Activated naive CD4-positive, alpha-beta T cell treated with anti-CD3 and anti-CD28 coated beads, Interleukin-2, amount 10 ng/mL, durations not matched to agents 7 days and 5 days (primary cell): ENCODE data around the gene SLC39A5.
"Not testable (repeated sequence)": the region's sequence is repeated elsewhere in the genome, so short reads cannot be mapped to it uniquely, and the experiment has no call there.

Experiments used
- CTCF ChIA-PET: fragments of 350-600 bp; sonication (Branson Sonifier 250); formaldehyde crosslinking; loops from one replicate; lab custom pipeline; 2021; ENCODE audit warnings: antibody characterized with exemption; lab: Charles Lee
- DNase-seq: peaks from one replicate; pipeline ENCODE4 v3.0.0-alpha.2; 2020
- H3K27ac Mint-ChIP-seq: one replicate; pipeline ENCODE4 v1.8.0; 2021; ENCODE audit warnings: mild to moderate bottlenecking, moderate library complexity, mixed read lengths
- H3K27me3 Mint-ChIP-seq: one replicate; pipeline ENCODE4 v1.8.0; 2021; ENCODE audit warnings: mild to moderate bottlenecking, mixed read lengths
- H3K36me3 Mint-ChIP-seq: one replicate; pipeline ENCODE4 v1.8.0; 2021; ENCODE audit warnings: mixed read lengths
- H3K4me1 Mint-ChIP-seq: one replicate; pipeline ENCODE4 v1.8.0; 2021; ENCODE audit warnings: mixed read lengths
- H3K4me3 Mint-ChIP-seq: one replicate; pipeline ENCODE4 v1.8.0; 2021; ENCODE audit warnings: mild to moderate bottlenecking, moderate library complexity, mixed read lengths
- H3K9me3 Mint-ChIP-seq: one replicate; pipeline ENCODE4 v1.8.0; 2021; ENCODE audit warnings: mixed read lengths

The SLC39A5 gene, protein sequence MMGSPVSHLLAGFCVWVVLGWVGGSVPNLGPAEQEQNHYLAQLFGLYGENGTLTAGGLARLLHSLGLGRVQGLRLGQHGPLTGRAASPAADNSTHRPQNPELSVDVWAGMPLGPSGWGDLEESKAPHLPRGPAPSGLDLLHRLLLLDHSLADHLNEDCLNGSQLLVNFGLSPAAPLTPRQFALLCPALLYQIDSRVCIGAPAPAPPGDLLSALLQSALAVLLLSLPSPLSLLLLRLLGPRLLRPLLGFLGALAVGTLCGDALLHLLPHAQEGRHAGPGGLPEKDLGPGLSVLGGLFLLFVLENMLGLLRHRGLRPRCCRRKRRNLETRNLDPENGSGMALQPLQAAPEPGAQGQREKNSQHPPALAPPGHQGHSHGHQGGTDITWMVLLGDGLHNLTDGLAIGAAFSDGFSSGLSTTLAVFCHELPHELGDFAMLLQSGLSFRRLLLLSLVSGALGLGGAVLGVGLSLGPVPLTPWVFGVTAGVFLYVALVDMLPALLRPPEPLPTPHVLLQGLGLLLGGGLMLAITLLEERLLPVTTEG

GRCh38 chr12:56229916-56230431, at the start of gene SLC39A5:
Gene SLC39A5 (plus strand): TSS chr12:56230051. CDS start chr12:56231275, 1,224 bp downstream.
- DNase-seq = no peak
- H3K27me3 Mint-ChIP-seq = no peaks in the 10 kb centered on the region
- H3K36me3 Mint-ChIP-seq = peaks cover 6% of the 10 kb centered on the region
- CTCF ChIA-PET = no interaction called here
- no peak within 1 kb of the TSS for H3K4me3 Mint-ChIP-seq
- peaks cover 13% of the 10 kb centered on the region for H3K4me1 Mint-ChIP-seq
- H3K9me3 Mint-ChIP-seq = no peaks in the 10 kb centered on the region
- no peak within 1 kb of the TSS for H3K27ac Mint-ChIP-seq

- Mint-ChIP-seq H3K4me1 (peaks cover 43% of the 10 kb centered on the region), H3K36me3 (peaks cover 41% of the 10 kb centered on the region), H3K9me3 (no peaks in the 10 kb centered on the region), H3K4me3 (peak overlapping the region; percentile 31), H3K27ac (peak overlapping the region; percentile 88), H3K27me3 (peaks cover 7% of the 10 kb centered on the region)
- CTCF ChIA-PET = interaction anchor here (1.9 to 6.5 kb wide), 4 partner anchors 11 to 448 kb away, joined by 4 to 51 read pairs (median 22); partner anchors contain the start of genes ANKRD52 and ESYT1
- DNase-seq = no peak
Measured at GRCh38 chr12:56186957-56187356, 42.9 kb upstream of the SLC39A5 start.

GRCh38 chr12:56188131-56188777, 41.6 kb upstream of the SLC39A5 start:
- Mint-ChIP-seq H3K4me3 (peak overlapping the region; percentile 94), H3K9me3 (no peaks in the 10 kb centered on the region), H3K36me3 (peaks cover 39% of the 10 kb centered on the region), H3K27ac (peak overlapping the region; percentile 88), H3K27me3 (peaks cover 7% of the 10 kb centered on the region), H3K4me1 (peaks cover 52% of the 10 kb centered on the region)
- peak; percentile 27 for DNase-seq
- CTCF ChIA-PET = interaction anchor here (0.8 to 6.5 kb wide), 14 partner anchors 10 to 449 kb away, joined by 3 to 87 read pairs (median 8); partner anchors contain the start of genes ANKRD52, ESYT1, MYL6 and RNF41

GRCh38 chr12:56188778-56189098, 41.1 kb upstream of the SLC39A5 start:
- Mint-ChIP-seq H3K36me3 (peaks cover 38% of the 10 kb centered on the region), H3K9me3 (no peaks in the 10 kb centered on the region), H3K27me3 (peaks cover 7% of the 10 kb centered on the region), H3K27ac (peak overlapping the region; percentile 88), H3K4me3 (peak overlapping the region; percentile 94), H3K4me1 (peaks cover 55% of the 10 kb centered on the region)
- CTCF ChIA-PET = interaction anchor here (0.8 to 6.5 kb wide), 18 partner anchors 8 to 450 kb away, joined by 3 to 87 read pairs (median 4); partner anchors contain the start of genes ANKRD52, ESYT1, MYL6 and PA2G4
- DNase-seq = no peak

DNA sequence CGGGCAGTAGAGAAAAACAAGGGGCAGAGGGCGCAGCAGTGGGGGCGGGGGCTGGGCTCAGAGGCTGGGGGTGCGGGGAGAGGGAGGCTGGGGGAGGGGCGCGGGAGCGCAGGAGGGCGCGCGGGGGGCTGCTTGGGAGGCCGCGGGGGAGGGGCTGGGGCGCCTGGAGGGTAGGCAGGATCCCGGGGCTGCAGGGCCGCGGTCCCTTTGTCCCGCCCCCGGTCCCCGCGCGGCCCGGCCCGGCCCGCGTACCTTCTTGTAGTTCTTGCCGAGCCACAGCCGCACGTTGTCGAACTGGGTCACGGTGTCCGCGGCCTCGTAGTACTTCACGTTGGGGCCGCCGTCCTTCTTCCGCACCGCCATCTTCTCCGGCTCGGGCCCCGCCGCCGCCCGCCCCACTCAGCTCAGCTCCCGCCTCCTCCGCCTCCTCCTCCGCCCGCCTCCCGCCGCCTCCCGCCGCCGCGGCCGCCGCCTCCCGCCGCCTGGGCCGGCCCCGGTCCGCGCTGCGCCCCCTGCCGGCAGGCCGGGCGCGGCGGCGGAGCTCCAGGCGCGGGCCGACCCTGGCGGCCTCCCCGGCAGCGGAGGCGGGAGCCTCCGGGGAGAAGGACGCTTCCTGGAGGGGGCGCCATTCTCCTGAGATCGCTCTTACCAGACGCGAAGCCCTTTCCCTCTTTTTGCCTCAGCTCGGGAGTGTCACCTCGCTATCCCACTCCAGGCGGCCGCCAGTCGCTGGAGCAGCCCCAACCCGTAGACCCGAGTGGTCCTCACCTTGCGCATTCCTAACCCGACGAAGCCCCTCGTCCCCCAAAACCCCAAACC, 40.5 kb upstream of the SLC39A5 start, which contains the start of gene SMARCC2:
SMARCC2 (minus strand) TSS at position 385 of the 819 bp plus-strand sequence; CDS start at position 363, 22 bp downstream.
- Mint-ChIP-seq H3K9me3 (no peaks in the 10 kb centered on the region), H3K4me1 (peaks cover 55% of the 10 kb centered on the region), H3K27me3 (peaks cover 7% of the 10 kb centered on the region)

GRCh38 chr12:56189918-56190694, 39.7 kb upstream of the SLC39A5 start:
- CTCF ChIA-PET = interaction anchor here (0.5 to 6.5 kb wide), 27 partner anchors 9 to 820 kb away, joined by 3 to 87 read pairs (median 4); partner anchors contain the start of genes ANKRD52, COQ10A, ESYT1 and MYL6
- Mint-ChIP-seq H3K27ac (peak overlapping the region; percentile 96), H3K9me3 (no peaks in the 10 kb centered on the region), H3K27me3 (peaks cover 7% of the 10 kb centered on the region), H3K36me3 (peaks cover 26% of the 10 kb centered on the region), H3K4me1 (peaks cover 52% of the 10 kb centered on the region), H3K4me3 (peak overlapping the region; percentile 94)
- DNase-seq = peak; percentile 81

More for the DNA sequence above, 40.5 kb upstream of the SLC39A5 start, which contains the start of gene SMARCC2:
- DNase-seq = peak; percentile 91
- Mint-ChIP-seq H3K27ac (peak within 1 kb of the TSS; percentile 96), H3K4me3 (peak within 1 kb of the TSS; percentile 94), H3K36me3 (peaks cover 33% of the 10 kb centered on the region)
- CTCF ChIA-PET = interaction anchor here (0.5 to 6.5 kb wide), 30 partner anchors 8 to 821 kb away, joined by 3 to 87 read pairs (median 4); partner anchors contain the start of genes ANKRD52, COQ10A, ESYT1 and MYL6

- peak overlapping the region; percentile 96 for H3K27ac Mint-ChIP-seq
- no peak for DNase-seq
- H3K4me1 Mint-ChIP-seq = peaks cover 51% of the 10 kb centered on the region
- peak overlapping the region; percentile 94 for H3K4me3 Mint-ChIP-seq
- no peaks in the 10 kb centered on the region for H3K9me3 Mint-ChIP-seq
- H3K27me3 Mint-ChIP-seq = peaks cover 7% of the 10 kb centered on the region
- CTCF ChIA-PET = interaction anchor here (0.8 to 6.5 kb wide), 5 partner anchors 32 to 77 kb away, joined by 3 to 87 read pairs (median 17); partner anchors contain the start of genes ANKRD52, COQ10A, RNF41 and RPL41
- H3K36me3 Mint-ChIP-seq = peaks cover 23% of the 10 kb centered on the region
Measured at GRCh38 chr12:56190695-56191155, 39.1 kb upstream of the SLC39A5 start.

- Mint-ChIP-seq H3K4me1 (peaks cover 37% of the 10 kb centered on the region), H3K9me3 (no peaks in the 10 kb centered on the region), H3K36me3 (peaks cover 8% of the 10 kb centered on the region), H3K27ac (no peak overlapping the region), H3K4me3 (no peak overlapping the region), H3K27me3 (peaks cover 7% of the 10 kb centered on the region)
- CTCF ChIA-PET = interaction anchor here (0.6 to 6.5 kb wide), 10 partner anchors 15 to 309 kb away, joined by 3 to 87 read pairs (median 6); partner anchors contain the start of genes ANKRD52, COQ10A, RPL41 and ZC3H10
- DNase-seq = no peak
Measured at GRCh38 chr12:56192582-56192981, 37.3 kb upstream of the SLC39A5 start.

- H3K27me3 Mint-ChIP-seq = peaks cover 7% of the 10 kb centered on the region
- H3K4me1 Mint-ChIP-seq = peaks cover 32% of the 10 kb centered on the region
- H3K9me3 Mint-ChIP-seq = no peaks in the 10 kb centered on the region
- H3K27ac Mint-ChIP-seq = no peak overlapping the region
- CTCF ChIA-PET = interaction anchor here (0.9 to 6.5 kb wide), 8 partner anchors 15 to 309 kb away, joined by 3 to 33 read pairs (median 6); partner anchors contain the start of genes ANKRD52 and COQ10A
- H3K36me3 Mint-ChIP-seq = peaks cover 7% of the 10 kb centered on the region
- peak; percentile 87 for DNase-seq
- no peak overlapping the region for H3K4me3 Mint-ChIP-seq
Measured at GRCh38 chr12:56193025-56193578, 36.7 kb upstream of the SLC39A5 start.

GRCh38 chr12:56196818-56197550, 32.9 kb upstream of the SLC39A5 start:
- peaks cover 13% of the 10 kb centered on the region for H3K4me1 Mint-ChIP-seq
- H3K4me3 Mint-ChIP-seq = not testable (repeated sequence)

GRCh38 chr12:56197921-56198635, 31.8 kb upstream of the SLC39A5 start:
- Mint-ChIP-seq H3K36me3 (peaks cover 2% of the 10 kb centered on the region), H3K4me1 (peaks cover 5% of the 10 kb centered on the region), H3K9me3 (no peaks in the 10 kb centered on the region), H3K27ac (no peak overlapping the region), H3K4me3 (no peak overlapping the region), H3K27me3 (no peaks in the 10 kb centered on the region)
- no peak for DNase-seq
- CTCF ChIA-PET = no interaction called here

More at GRCh38 chr12:56196818-56197550, 32.9 kb upstream of the SLC39A5 start:
- not testable (repeated sequence) for H3K36me3 Mint-ChIP-seq, H3K9me3 Mint-ChIP-seq, DNase-seq, H3K27me3 Mint-ChIP-seq, H3K27ac Mint-ChIP-seq
- CTCF ChIA-PET = interaction anchor here (0.7 to 1.0 kb wide), 3 partner anchors 11 to 1623 kb away, joined by 3 to 7 read pairs (median 3); no protein-coding TSS in a partner anchor
